Esophagus muscularis mucosa (tissue), 3 donors: ENCODE measurements around the gene CTNNA3.

Source experiments
- POLR2A ChIP-seq: fragments of 450-650 bp; IDR thresholded peaks from one replicate; pipeline ENCODE4 v1.6.1; 2017; ENCODE audit warnings: antibody characterized with exemption, moderate library complexity, mild to moderate bottlenecking, low read depth
- TF ChIP-seq, protein P1 (sequence below), 3 experiments: fragments of 200-600 bp in 2 of 3; fragments of 450-650 bp in 1 of 3; sonication (generic) in 2 of 3; IDR thresholded peaks; one replicate each; pipeline ENCODE4 v1.5.1; 2017 to 2019; ENCODE audit warnings: antibody characterized with exemption in 3 of 3, mild to moderate bottlenecking in 2 of 3, moderate library complexity in 1 of 3

DNA sequence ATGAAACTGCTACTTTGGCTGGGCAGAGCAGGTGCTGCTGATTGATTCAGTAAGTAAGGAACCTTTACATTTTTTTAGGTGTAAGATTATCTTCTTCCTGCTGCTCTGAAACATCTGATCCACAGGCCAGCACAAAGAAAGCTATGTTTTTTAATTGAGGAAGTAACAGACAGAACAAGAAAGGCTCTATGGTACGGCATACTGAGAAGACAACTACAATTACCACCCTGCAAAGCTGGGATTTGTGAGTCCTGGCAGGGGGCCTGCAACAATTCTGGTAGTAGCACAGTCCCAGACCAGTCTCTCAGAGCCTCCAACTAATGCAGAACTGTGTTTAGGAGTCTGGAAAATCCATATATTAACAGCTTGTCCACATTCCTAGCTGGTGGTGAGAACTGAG lies 873.2 kb downstream of the CTNNA3 start:
- no peak for TF ChIP-seq POLR2A
- TF ChIP-seq, protein P1, sequence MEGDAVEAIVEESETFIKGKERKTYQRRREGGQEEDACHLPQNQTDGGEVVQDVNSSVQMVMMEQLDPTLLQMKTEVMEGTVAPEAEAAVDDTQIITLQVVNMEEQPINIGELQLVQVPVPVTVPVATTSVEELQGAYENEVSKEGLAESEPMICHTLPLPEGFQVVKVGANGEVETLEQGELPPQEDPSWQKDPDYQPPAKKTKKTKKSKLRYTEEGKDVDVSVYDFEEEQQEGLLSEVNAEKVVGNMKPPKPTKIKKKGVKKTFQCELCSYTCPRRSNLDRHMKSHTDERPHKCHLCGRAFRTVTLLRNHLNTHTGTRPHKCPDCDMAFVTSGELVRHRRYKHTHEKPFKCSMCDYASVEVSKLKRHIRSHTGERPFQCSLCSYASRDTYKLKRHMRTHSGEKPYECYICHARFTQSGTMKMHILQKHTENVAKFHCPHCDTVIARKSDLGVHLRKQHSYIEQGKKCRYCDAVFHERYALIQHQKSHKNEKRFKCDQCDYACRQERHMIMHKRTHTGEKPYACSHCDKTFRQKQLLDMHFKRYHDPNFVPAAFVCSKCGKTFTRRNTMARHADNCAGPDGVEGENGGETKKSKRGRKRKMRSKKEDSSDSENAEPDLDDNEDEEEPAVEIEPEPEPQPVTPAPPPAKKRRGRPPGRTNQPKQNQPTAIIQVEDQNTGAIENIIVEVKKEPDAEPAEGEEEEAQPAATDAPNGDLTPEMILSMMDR (IDR thresholded peaks at IDR 0.05), result no peak
